Measurements from ENCODE around the gene ZMYM4. TPM values are rescaled to one million over a fixed set of nuclear protein-coding genes. Genes with fewer than 3 reads are reported as not detected.
"Not testable (repeated sequence)": the region's sequence is repeated elsewhere in the genome, so short reads cannot be mapped to it uniquely, and the experiment has no call there.

The ZMYM4 gene
- total RNA-seq, 1 experiment from 2014 or later = 60.3 TPM

- H3K36me3 Mint-ChIP-seq = peaks cover 6% of the 10 kb centered on the region
- H3K9me3 Mint-ChIP-seq = peaks cover 3% of the 10 kb centered on the region; the same call in 1 of the 2 replicates
- H3K27ac Mint-ChIP-seq = no peak overlapping the region
- ATAC-seq (no peak), DNase-seq (ENCODE audit: low spot score) (no peak)
- no peaks in the 10 kb centered on the region for H3K27me3 Mint-ChIP-seq (ENCODE audit: low read depth)
- TF ChIP-seq HMGA2 (CRISPR knock-in tag; IDR thresholded peaks at IDR 0.05) (no peak), KAT7 (CRISPR knock-in tag; IDR thresholded peaks at IDR 0.05; ENCODE audit: borderline replicate concordance) (no peak), TEAD1 (CRISPR knock-in tag; IDR thresholded peaks at IDR 0.05) (no peak), ATF3 (CRISPR knock-in tag; conservative IDR thresholded peaks at IDR 0.05) (no peak), FOXP4 (CRISPR knock-in tag; IDR thresholded peaks at IDR 0.05) (no peak), E2F5 (CRISPR knock-in tag; IDR thresholded peaks at IDR 0.05) (no peak), STAT6 (CRISPR knock-in tag; conservative IDR thresholded peaks at IDR 0.05; ENCODE audit: low read depth) (no peak), JAZF1 (CRISPR knock-in tag; IDR thresholded peaks at IDR 0.05) (no peak), ZNF396 (CRISPR knock-in tag; IDR thresholded peaks at IDR 0.05; ENCODE audit: borderline replicate concordance) (no peak), ZBTB21 (CRISPR knock-in tag; IDR thresholded peaks at IDR 0.05; ENCODE audit: borderline replicate concordance) (no peak), E2F4 (CRISPR knock-in tag; IDR thresholded peaks at IDR 0.05; ENCODE audit: borderline replicate concordance, low read depth) (no peak), TP53 (CRISPR knock-in tag; IDR thresholded peaks at IDR 0.05) (no peak), ZMAT4 (CRISPR knock-in tag; IDR thresholded peaks at IDR 0.05) (no peak), ZNF423 (CRISPR knock-in tag; IDR thresholded peaks at IDR 0.05) (no peak), CDX4 (CRISPR knock-in tag; IDR thresholded peaks at IDR 0.05; ENCODE audit: borderline replicate concordance) (no peak), IRF2 (CRISPR knock-in tag; IDR thresholded peaks at IDR 0.05; ENCODE audit: borderline replicate concordance, low read depth) (no peak), ESRRA (CRISPR knock-in tag; IDR thresholded peaks at IDR 0.05; ENCODE audit: borderline replicate concordance) (no peak), PREB (CRISPR knock-in tag; IDR thresholded peaks at IDR 0.05; ENCODE audit: borderline replicate concordance) (no peak), TEAD4 (CRISPR knock-in tag; IDR thresholded peaks at IDR 0.05) (no peak)
- H3K4me3 Mint-ChIP-seq = no peak overlapping the region
- peaks cover 5% of the 10 kb centered on the region; the same call in 1 of the 2 replicates for H3K4me1 Mint-ChIP-seq
- POLR2A ChIA-PET = no interaction called here
- CTCF ChIA-PET = no interaction called here
Observed at GRCh38 chr1:35326246-35326866, 57.8 kb downstream of the ZMYM4 start.

GRCh38 chr1:35331618-35332017 lies 63.1 kb downstream of the ZMYM4 start:
- peaks cover 11% of the 10 kb centered on the region for H3K36me3 Mint-ChIP-seq
- CTCF ChIA-PET; H3K4me1 Mint-ChIP-seq; H3K4me3 Mint-ChIP-seq; H3K9me3 Mint-ChIP-seq; H3K27ac Mint-ChIP-seq; H3K27me3 Mint-ChIP-seq (ENCODE audit: low read depth); DNase-seq (ENCODE audit: low spot score); ATAC-seq: not testable (repeated sequence)
- POLR2A ChIA-PET = interaction anchor here (0.6 to 0.7 kb wide), 2 partner anchors 17 to 52 kb away, joined by 3 to 6 read pairs; no protein-coding TSS in a partner anchor

Measured in WTC11 (cell line).